Upper lobe of left lung (tissue), 6 donors: ENCODE results near the gene ATP2A3. TPM values are rescaled to one million over a fixed set of nuclear protein-coding genes. Genes with fewer than 3 reads are reported as not detected.

ENCODE experiments used
- ATAC-seq, 2 donors: fragments of 200-7000 bp; cut with Tn5 transposase; one replicate each; pipeline ENCODE4 v1.9.1; 2022; ENCODE audit warnings: mild to moderate bottlenecking in 2 of 2, moderate library complexity in 2 of 2; ENCODE audit not compliant: low FRiP score in 2 of 2
- DNase-seq, 2 donors: peaks; one replicate each; pipeline ENCODE4 v3.0.0-alpha.2; 2019 to 2020
- H3K27ac ChIP-seq, 4 donors: fragments of 200-600 bp; sonication (generic); one replicate each; pipeline ENCODE4 v1.5.1; 2016 to 2019
- H3K27me3 ChIP-seq, 4 donors: fragments of 200-600 bp; sonication (generic); one replicate each; pipeline ENCODE4 v1.5.1; 2017 to 2019
- H3K36me3 ChIP-seq, 4 donors: fragments of 200-600 bp; sonication (generic); one replicate each; pipeline ENCODE4 v1.5.1; 2016 to 2019
- H3K4me1 ChIP-seq, 4 donors: fragments of 200-600 bp; sonication (generic); one replicate each; pipeline ENCODE4 v1.5.1; 2018 to 2019
- H3K4me3 ChIP-seq, 4 donors: fragments of 200-600 bp; sonication (generic); one replicate each; pipeline ENCODE4 v1.5.1; 2017 to 2019; ENCODE audit warnings: mild to moderate bottlenecking in 2 of 4, moderate library complexity in 1 of 4
- H3K9me3 ChIP-seq, 4 donors: fragments of 200-600 bp; sonication (generic); one replicate each; pipeline ENCODE4 v1.5.1; 2018 to 2019
- CTCF ChIP-seq, 6 experiments: fragments of 450-650 bp in 4 of 6; fragments of 200-600 bp in 2 of 6; sonication (generic) in 2 of 6; IDR thresholded peaks; one replicate each; pipeline ENCODE4 v1.5.1; 2016 to 2019; ENCODE audit warnings: antibody characterized with exemption in 6 of 6
- EP300 ChIP-seq, 4 donors: sonication (generic); formaldehyde crosslinking; IDR thresholded peaks; one replicate each; pipeline ENCODE4 v1.5.1; 2017; ENCODE audit warnings: antibody characterized with exemption in 4 of 4, control low read depth in 2 of 4
- POLR2A ChIP-seq, 4 donors: fragments of 450-650 bp; IDR thresholded peaks; one replicate each; pipeline ENCODE4 v1.5.1; 2016 to 2017; ENCODE audit warnings: antibody characterized with exemption in 4 of 4, mild to moderate bottlenecking in 2 of 4
- POLR2AphosphoS5 ChIP-seq, 2 donors: sonication (generic); formaldehyde crosslinking; IDR thresholded peaks; one replicate each; pipeline ENCODE4 v1.5.1; 2017; ENCODE audit warnings: antibody characterized with exemption in 2 of 2
- WGBS, 2 donors: methylation state at CpG; one replicate each; pipeline ENCODE4 v1.1.5; 2017 to 2018; 5-methylcytosine and 5-hydroxymethylcytosine counted together
- total RNA-seq, 6 donors: library from RNA; depleted of rRNA in 4 of 6; stranded (reverse); fragments of >200 nt in 4 of 6; gene quantifications; one replicate each; pipeline versions ENCODE4 v1.1.0 to v1.2.1, GENCODE V29; 2016 to 2021
- donor health status: DM: no; HTN: no; CAD: no; lungs with moderate emphysema.
- donor health status: DM: no; HTN: yes; CAD: no; lungs with severe emphysema.

Gene ATP2A3
- total RNA-seq, 6 donors from 2014 or later: 27.9 to 82.8 (median 41.4) TPM

GRCh38 chr17:3893720-3894116 lies 70.5 kb downstream of the ATP2A3 start:
- Histone ChIP-seq H3K4me1 (peaks cover 52 to 65% (median 59%) of the 10 kb centered on the region in 4 donors), H3K27me3 (peaks cover 0 to 3% (median 0%) of the 10 kb centered on the region in 4 donors), H3K4me3 (peak overlapping the region in 3 of 4 donors; percentile 60 to 94 (median 80)), H3K9me3 (no peaks in the 10 kb centered on the region), H3K27ac (peak overlapping the region; percentile 75 to 90 (median 82)), H3K36me3 (no peaks in the 10 kb centered on the region)
- WGBS, 2 donors: 52 to 62% methylated on average over 7 of the region's 7 CpGs
- no peak for ATAC-seq
- TF ChIP-seq POLR2AphosphoS5 (IDR thresholded peaks at IDR 0.05) (no peak), POLR2A (IDR thresholded peaks at IDR 0.05) (no peak), EP300 (IDR thresholded peaks at IDR 0.05) (no peak), CTCF (IDR thresholded peaks at IDR 0.05) (no peak)
- no peak for DNase-seq

GRCh38 chr17:3893003-3893719 lies 71.1 kb downstream of the ATP2A3 start, which contains the start of gene CAMKK1:
CAMKK1 (minus strand) TSS chr17:3893053; CDS start chr17:3885687, 7,366 bp downstream.
- TF ChIP-seq POLR2A (IDR thresholded peaks at IDR 0.05) (peak in 1 of 4 donors; percentile 58), EP300 (IDR thresholded peaks at IDR 0.05) (no peak), CTCF (IDR thresholded peaks at IDR 0.05) (peak in 2 of 6 experiments; percentile 26 to 35), POLR2AphosphoS5 (IDR thresholded peaks at IDR 0.05) (peak in 1 of 2 donors; percentile 44)
- peaks cover 0 to 3% (median 0%) of the 10 kb centered on the region in 4 donors for H3K27me3 ChIP-seq
- WGBS, 2 donors: 1 to 6% methylated on average over 10 to 22 of the region's 75 CpGs
- peaks cover 54 to 69% (median 59%) of the 10 kb centered on the region in 4 donors for H3K4me1 ChIP-seq
- no peaks in the 10 kb centered on the region for H3K36me3 ChIP-seq
- peak within 1 kb of the TSS; percentile 75 to 90 (median 82) for H3K27ac ChIP-seq
- ATAC-seq: peak; percentile 87 to 89
- peak; percentile 92 to 99 for DNase-seq
- no peaks in the 10 kb centered on the region for H3K9me3 ChIP-seq
- H3K4me3 ChIP-seq: peak within 1 kb of the TSS; percentile 58 to 94 (median 70)

GRCh38 chr17:3892095-3892998 lies 71.9 kb downstream of the ATP2A3 start:
- peak in 1 of 4 donors; percentile 58 for TF ChIP-seq EP300 (IDR thresholded peaks at IDR 0.05)
- peak in 1 of 4 donors; percentile 12 for TF ChIP-seq POLR2A (IDR thresholded peaks at IDR 0.05)
- peak in 1 of 6 experiments; percentile 25 for TF ChIP-seq CTCF (IDR thresholded peaks at IDR 0.05)
- peak; percentile 51 to 52 for TF ChIP-seq POLR2AphosphoS5 (IDR thresholded peaks at IDR 0.05)
- peak; percentile 89 to 94 for DNase-seq
- 0% methylated on average over 9 to 59 of the region's 96 CpGs for WGBS, 2 donors
- no peaks in the 10 kb centered on the region for H3K36me3 ChIP-seq
- peak; percentile 67 to 70 for ATAC-seq
- H3K27ac ChIP-seq: peak overlapping the region; percentile 62 to 86 (median 72)
- peaks cover 62 to 76% (median 65%) of the 10 kb centered on the region in 4 donors for H3K4me1 ChIP-seq
- H3K9me3 ChIP-seq: no peaks in the 10 kb centered on the region
- peak overlapping the region; percentile 58 to 94 (median 70) for H3K4me3 ChIP-seq
- H3K27me3 ChIP-seq: peaks cover 0 to 3% (median 0%) of the 10 kb centered on the region in 4 donors

GRCh38 chr17:3891626-3892094 lies 72.6 kb downstream of the ATP2A3 start:
- ATAC-seq (no peak), DNase-seq (no peak)
- Histone ChIP-seq H3K4me3 (peak overlapping the region in 3 of 4 donors; percentile 60 to 94 (median 80)), H3K27ac (peak overlapping the region in 3 of 4 donors; percentile 67 to 86 (median 78)), H3K9me3 (no peaks in the 10 kb centered on the region), H3K4me1 (peaks cover 69 to 83% (median 71%) of the 10 kb centered on the region in 4 donors), H3K36me3 (no peaks in the 10 kb centered on the region), H3K27me3 (peaks cover 0 to 3% (median 0%) of the 10 kb centered on the region in 4 donors)
- 32 to 50% methylated on average over 12 of the region's 12 CpGs for WGBS, 2 donors
- TF ChIP-seq POLR2AphosphoS5 (IDR thresholded peaks at IDR 0.05) (no peak), POLR2A (IDR thresholded peaks at IDR 0.05) (no peak), EP300 (IDR thresholded peaks at IDR 0.05) (no peak), CTCF (IDR thresholded peaks at IDR 0.05) (no peak)
